ENCODE data around the gene NCOA3.
"Not testable (repeated sequence)": the region's sequence is repeated elsewhere in the genome, so short reads cannot be mapped to it uniquely, and the experiment has no call there.

Gene NCOA3

DNA sequence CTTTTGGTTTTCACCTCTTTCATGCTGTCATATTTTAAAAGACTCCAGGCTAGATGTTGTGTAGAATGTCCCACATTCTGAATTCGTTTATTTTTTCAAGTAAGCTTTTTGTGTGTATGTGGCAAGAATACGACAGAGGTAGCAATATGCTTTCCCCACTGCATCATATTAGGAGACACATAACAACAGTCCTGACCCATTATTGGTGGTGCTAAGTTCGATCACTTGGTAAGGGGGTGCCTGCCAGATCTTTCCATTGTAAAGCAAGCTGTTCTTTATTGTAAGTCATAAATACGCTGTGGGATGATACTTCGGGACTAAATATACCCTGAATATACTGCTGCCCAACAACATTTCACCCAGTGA, 588 bp upstream of the NCOA3 start:
- DNase-seq (ENCODE audit: low read depth) = no peak

DNA sequence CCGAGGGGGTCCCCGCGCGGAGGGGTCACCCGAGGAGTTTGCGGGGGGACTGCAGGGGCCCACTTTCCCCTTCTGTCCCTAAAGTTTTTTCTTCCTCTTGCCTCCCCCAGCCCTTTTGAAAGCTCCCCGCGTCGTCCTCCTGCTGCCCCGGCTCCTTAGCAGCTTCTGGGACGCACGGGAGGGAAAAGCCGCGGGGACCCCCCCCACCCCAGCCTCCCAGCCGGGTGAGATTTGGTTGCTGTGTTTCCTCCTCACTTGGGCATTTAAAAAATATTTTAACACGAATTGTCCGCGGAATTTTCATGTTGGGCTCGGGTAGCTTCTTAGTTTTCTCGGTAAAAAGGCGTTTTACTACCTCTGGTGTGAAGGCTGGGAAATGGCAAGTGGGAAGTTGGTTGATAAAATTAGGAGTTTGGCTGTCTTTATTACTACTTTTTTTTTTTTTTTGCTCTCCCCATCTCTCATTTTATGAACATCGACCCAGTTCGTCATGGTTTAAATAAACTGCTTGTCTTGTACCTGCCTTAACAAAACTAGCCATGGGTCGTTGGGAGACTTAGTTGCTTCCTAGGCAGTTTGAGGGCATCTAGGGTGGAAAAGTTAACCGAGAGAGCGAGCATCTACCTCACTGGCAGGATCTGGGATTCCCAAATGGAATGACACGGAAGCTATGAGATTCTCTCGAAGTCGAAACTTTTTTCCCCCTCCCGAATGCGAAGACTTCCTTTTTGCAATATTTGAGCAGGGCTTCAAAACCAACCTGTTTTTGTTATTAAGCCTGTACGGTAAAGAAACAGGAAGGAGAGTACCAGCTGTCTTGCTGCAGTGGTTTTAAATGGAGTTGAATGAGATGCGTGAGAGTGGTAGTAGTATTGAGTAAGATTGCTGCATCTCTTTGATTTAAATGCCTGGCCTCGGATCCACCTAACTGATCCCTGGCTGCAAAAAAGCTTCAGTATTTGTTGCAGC, 868 bp downstream of the NCOA3 start:
- DNase-seq (ENCODE audit: low read depth) = peak; percentile 19

DNA sequence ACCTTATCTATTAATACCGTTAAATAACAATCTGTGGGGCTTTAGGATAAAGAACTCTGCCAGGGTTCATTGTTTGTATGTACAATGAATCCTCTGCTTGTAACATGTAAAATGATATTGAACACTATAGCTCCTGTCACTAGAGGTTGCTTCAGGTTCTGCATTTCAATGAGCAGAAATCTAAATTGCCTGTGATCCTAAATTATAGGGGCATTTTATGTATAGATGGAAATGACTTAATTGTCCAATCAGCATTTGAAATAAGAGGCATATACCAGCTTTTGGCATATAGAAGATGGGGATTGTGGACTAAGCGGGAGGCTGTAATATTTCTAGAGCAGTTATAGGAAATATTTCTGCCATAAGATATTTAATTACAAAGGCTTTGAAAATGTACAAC, 2.0 kb downstream of the NCOA3 start:
- DNase-seq (ENCODE audit: low read depth) = no peak

DNA sequence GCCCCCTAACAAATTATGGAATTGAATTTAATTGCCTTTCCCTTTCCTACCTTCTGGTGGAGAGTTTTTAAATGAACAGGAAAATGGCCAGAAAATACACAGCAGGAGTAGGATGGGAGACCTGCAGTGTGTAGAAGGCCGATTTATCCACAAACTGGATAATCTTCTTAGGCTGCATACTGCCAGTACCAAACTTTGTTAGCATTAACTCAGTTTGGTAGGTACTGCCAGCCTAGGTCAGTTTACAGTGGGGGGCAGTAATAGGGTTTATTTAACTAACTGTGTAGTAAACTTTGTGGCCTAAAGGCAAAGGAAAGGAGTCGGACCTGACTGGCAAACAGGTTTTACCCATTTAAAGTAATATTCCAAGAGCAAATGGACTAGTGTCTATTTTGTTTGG, 4.6 kb downstream of the NCOA3 start:
- no peak for DNase-seq (ENCODE audit: low read depth)

DNA sequence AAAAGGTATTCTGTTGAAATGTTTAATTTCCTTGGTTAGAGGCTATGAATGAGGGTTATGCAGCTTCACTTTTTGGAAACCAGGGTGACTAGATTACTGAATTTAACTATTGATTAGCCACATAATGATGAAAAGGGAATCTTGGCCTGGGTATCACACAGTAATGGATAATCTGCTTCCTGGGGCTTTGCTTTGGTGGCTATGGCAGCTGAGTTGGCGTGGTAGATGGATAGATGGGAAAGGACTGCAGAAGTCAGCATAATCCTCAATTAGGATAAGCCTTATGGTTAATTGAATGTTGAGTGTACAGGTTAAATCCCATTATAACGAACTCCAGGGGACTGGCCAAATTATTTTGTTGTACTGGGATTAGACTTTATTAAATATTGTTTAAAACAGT, 5.2 kb downstream of the NCOA3 start:
- no peak for DNase-seq (ENCODE audit: low read depth)

DNA sequence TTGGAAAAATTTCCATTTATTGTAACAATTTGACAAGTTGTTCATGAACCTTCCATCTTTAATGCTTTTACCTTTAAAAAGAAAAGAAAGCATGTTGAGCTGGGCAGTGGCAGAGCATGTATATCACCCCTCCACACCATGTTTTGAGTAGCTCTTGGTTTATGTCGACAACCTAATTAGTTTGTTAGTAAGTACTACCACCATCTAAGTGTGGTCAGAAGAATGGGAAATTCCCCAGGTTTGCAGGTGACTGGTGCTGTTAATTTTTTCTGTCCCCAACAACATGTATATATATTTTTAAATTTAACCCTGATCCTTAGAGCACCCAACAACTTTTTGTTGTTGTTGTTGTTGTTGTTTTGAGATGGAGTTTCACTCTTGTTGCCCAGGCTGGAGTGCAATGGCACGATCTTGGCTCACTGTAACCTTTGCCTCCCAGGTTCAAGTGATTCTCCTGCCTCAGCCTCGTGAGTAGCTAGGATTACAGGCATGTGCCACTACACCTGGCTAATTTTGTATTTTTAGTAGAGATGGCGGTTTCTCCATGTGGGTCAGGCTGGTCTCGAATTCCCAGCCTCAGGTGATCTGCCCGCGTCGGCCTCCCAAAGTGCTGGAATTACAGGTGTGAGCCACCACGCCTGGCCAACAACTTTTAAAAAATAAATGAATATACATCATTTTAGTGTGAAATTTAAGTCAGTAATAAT, 5.7 kb downstream of the NCOA3 start:
- not testable (repeated sequence) for DNase-seq (ENCODE audit: low read depth)

DNA sequence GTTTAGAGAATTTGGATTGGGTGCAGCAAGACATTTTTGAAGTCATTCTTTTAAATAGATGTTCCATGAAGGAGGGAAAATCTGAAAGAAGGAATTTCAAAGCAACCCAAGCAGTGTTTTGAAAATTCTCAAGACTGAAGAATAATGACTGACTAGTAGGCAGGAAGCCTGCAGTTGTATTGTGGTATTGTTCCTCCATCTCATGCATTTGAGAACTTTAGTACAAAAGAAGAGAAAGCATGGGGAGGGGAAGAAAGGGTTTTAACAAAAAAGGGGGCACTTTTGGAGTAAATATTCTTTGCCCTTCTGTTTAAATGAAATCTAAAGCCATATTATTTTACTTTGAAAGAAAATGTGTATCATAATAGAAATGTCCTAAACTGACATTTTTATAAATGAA, 6.6 kb downstream of the NCOA3 start:
- no peak for DNase-seq (ENCODE audit: low read depth)

DNA sequence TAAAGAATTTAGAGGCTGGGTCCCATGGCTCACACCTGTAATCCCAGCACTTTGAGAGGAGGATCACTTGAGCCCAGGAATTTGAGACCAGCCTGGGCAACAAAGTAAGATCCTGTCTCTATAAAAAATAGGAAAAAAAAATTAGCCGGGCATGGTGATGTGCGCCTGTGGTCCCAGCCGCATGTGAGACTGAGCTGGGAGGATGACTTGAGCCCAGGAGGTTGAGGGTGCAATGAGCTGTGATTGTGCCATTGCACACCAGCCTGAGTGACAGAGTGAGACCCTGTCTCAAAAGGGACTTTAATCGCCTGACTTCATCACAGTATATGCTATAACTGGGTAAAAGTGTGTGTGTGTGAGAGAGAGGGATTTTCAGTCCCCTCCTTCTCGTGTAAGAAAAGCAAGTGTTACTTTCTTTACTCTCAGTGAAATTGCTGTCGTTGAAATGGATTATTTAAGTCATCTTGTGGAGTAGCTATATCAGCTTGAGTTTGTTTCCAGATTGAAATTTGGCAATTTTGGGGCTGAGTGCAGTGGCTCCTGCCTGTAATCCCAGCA, 7.5 kb downstream of the NCOA3 start:
- no peak for DNase-seq (ENCODE audit: low read depth)

DNA sequence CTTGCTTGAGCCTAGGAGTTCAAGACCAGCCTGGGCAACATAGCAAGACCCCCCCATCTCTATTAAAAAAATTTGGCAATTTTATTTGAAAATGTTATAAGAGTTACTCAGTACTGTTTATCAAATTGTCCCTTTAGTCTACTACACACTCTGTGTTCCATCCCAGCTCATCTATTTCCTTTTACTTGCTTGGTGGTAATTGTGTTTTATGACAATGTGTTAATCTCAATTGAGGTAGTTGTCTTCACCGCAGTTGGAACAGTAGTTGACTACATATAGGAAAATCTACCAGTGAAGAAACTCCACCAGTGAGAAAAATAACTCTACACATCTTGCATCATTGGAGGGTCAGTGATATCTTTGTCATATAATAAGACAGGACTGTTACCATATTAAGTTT, 8.0 kb downstream of the NCOA3 start:
- DNase-seq (ENCODE audit: low read depth) = no peak

DNA sequence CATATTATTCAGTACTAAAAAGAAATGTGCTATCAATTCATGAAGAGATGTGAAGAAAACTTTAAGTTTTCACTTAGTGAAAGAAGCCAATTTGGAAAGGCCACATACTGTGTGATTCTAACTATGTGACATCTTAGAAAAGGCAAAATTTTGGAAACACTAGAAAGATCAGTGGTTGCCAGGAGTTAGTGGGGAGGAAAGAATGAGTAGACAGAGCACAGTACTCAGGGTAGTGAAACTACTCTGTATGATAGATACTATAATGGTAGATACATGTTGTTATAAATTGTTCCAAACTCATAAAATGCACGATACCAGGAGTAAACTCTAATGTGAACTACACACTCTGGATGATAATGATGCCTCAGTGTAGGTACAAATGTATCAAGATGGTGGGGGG, 14.2 kb downstream of the NCOA3 start:
- DNase-seq (ENCODE audit: low read depth) = no peak

DNA sequence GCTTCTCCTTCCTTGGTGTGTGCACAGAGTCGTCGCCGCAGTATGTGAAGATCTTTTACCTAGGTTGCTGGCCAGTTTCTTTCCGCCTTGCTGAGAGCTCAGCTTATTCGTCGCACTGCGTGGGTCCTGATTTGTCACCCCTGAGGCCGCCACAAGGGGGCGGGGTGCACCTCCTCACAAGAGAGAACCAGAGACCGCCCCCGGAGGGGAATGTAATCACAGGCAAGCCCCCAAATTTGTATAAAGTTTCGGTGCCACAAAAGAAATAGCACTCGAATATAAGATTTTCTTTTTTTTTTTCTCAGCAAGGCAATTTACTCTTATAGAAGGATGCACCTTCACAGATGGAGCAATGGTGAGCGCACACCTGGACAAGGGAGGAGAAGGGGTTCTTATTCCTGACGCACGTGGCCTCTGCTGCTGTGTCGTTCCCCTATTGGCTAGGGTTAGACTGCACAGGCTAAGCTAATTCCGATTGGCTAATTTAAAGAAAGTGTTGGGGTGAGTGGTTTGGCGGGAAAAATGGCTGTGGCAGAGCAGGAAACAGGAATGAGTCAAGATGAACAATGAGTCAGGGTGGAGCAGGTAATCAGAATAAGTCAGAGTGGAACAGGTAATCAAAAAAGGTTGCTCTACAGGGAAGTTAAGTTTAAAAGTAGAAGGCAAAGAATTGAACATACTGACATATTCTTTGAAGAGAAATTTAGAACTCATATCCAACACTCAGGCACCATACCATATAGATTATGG, 19.5 kb downstream of the NCOA3 start:
- DNase-seq (ENCODE audit: low read depth) = no peak

DNA sequence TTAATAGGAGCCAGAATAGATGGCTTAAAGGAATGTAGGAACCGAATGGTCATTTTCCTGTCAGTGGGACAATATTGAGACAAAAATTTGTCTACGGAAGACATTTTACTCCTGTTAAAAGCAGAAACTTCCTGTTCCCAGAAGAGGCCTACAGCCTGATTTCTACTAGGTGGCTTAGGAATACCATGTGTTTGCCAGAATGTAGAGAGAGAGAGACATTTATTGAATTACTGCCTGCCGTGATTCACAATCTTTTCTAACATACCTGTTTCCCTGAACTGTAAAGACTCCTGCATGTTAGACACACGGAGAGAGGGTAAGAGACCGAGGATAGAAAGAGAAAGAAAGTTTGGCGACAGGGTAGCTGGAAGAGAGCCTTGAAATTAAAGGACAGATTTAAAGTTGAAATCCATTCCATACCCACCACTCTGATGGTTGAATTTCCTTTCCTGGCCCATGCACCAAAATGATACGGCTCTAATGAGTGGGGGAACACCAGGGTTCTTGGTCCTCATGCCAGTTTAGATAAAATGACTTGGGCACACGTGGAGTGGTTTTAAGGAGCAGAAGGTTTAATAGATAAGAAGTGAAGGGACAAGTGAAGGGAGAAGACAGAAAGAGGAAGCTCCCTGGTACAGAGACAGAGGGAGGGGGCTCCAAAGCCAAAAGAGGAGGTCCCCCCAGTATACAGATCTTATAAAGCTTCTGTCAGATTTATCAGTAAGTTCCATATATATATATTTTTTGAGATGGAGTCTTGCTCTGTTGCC, 22.5 kb downstream of the NCOA3 start:
- no peak for DNase-seq (ENCODE audit: low read depth)

DNA sequence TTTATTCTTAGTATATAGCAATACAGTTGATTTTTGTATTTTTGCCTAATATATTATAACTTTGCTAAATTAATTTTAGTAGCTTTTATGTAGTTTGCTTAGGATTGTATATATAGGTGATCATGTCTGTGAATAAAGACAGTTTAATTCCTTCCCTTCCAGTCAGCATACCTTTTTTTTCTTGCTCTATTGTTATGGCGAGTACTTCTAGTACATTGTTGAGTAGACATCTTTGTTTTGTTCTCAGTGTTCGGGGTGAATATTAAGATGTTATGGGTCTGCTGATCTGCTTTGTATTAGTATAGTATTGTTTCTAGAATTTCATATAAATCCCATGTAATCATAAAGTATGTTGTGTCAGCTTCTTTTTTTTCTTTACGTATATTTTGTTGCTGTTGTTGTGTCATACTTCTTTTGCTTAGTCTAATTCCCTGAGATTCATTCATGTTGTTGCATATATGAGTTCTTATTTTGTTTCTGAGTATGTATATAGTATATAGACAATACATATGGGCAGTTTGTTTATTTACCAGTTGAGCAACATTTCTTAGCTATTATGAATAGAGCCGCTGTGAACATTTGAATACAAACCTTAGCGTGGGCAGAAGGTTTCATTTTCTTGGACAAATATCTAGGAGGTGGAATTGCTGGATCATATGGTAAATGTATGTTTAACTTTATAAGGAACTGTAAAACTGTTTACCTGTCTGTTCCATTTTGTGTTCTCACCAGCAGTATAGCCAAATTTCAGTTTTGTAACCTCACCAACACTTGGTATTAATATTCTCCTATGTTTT, 25.5 kb downstream of the NCOA3 start:
- no peak for DNase-seq (ENCODE audit: low read depth)

DNA sequence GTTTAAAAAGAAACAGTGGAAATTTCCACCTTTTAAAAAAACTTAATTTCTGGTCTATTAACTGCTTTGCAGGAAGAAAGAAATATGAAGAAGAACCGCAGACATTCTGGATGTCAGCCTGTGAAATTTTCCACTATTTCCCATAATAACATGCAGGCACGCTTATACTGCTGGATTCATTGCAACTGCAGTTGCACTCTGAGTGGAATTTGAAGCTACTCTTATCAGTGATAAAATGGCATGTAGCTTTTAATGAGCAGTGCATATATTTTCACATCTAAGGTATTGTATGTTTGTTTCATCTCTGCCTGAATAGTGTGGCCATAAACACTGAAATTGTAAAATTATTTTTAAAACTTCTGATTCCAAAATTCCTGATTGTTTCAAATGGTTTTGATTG, 28.2 kb downstream of the NCOA3 start:
- DNase-seq (ENCODE audit: low read depth) = no peak

DNA sequence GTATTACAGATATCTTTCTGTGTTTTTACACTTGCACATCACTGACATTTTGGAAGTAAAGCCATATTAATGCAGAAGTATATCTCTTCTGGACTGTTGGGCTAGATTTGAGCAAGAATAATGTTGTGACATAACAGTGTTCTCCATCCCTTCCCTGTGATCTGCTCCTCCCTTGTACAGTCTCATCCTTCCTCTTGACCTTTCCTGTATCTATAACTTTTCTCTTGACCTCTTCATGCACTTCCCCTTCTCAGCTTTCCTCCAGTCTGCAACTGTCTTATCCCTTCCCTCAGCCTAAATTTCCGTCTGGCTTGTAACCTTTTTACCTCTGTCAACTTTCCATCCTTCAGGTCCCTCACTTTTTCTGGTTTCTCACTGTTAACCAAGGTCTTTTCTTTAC, 29.8 kb downstream of the NCOA3 start:
- DNase-seq (ENCODE audit: low read depth) = no peak

DNA sequence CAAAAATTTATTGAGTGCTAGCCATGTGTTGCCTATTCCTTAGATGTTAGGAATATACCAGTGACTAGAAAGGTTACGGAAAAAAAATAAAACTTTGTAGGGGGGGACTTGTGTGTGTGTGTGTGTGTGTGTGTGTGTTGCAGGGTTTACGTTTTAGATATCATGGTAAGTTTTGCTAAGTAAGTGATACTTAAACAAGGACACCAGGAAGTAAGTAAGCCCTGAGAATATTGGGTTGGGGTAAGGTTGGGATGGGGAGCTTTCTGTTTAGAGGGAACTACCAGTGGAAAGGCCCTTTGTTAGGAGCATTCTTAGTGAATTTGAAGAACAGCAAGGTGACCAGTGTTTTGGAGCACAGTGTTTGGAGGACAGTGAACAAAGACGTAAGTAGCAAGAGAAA, 30.3 kb downstream of the NCOA3 start:
- no peak for DNase-seq (ENCODE audit: low read depth)

DNA sequence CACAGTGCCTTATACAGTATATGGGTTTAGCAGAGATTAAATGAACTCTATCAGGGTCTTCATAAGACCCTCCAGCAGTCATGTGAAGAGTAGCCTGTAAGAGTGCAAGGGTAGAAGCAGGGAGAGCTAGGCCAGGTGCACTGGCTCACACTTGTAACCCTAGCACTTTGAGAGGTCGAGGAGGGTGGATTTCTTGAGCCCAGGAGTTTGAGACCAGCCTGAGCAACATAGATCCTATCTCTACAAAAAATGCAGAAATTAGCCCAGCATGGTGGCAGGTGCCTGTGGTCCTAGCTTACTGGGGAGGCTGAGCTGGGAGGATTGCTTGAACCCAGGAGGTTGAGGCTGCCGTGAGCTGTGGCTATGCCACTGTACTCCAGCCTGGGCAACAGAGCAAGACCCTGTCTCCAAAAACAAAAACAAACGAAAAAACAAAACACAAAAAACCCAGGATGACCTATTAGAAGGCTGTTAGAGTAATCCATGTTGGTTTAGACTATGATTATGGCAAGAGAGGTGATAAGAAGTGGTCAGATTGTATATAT, 31.9 kb downstream of the NCOA3 start:
- no peak for DNase-seq (ENCODE audit: low read depth)

DNA sequence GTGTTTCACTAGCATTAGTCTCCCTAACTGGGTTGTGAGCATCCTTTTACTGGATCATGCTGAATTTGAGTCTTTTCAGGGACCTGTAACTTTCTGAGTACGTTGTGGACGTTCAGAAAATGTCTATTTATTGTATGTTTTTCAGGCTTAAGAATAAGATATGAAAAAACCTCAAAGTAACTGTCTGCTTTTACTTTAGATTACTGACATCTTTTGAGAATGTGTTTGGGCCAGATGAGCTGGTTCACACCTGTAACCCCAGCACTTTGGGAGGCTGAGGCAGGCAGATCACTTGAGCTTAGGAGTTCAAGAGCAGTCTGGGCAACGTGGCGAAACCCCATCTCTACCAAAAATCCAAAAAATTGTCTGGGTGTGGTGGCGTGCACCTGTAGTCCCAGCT, 32.7 kb downstream of the NCOA3 start:
- no peak for DNase-seq (ENCODE audit: low read depth)

DNA sequence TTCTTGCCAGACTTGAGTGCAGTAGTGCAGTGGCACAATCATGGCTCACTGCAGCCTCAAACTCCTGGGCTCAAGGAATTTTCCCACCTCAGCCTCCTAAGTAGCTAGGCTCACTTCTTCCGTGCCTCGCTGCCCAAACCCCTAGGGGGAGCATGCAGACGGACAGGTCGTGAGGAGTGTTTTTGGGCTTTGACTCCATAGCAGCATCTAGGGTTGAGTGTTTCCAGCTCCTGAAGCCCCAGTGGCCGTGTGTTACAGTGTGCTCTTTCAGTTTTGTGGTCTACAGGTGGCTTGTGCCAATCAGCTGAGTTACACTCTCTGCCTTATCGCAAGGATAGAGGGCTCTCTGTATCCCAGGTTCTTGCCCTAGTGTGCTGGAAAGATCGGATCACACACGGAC, 33.4 kb downstream of the NCOA3 start:
- DNase-seq (ENCODE audit: low read depth) = no peak

DNA sequence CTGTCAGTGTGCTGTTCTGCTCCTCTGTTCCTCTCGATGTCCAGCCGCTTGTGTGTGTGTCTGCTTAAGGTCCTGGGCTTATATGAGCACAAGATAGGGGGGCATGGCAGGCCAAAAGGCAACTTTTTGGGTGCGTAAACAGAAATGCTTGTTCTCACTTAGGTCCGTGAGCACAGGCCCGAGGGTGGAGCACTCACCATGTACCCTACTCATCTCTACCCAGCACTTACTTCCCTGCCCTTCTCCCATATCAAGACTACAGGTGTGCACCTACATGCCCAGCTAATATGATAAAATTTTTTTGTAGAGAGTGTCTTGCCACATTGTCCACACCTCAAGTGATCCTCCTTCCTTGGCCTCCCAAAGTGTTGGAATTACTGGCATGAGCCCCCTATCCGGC, 34.3 kb downstream of the NCOA3 start:
- no peak for DNase-seq (ENCODE audit: low read depth)

Measured in GM04503 (cell line).